Measurements from ENCODE around the gene SLC8A2. TPM values are rescaled to one million over a fixed set of nuclear protein-coding genes. Genes with fewer than 3 reads are reported as not detected.

Gene SLC8A2
- total and polyA plus RNA-seq, 2 of the 8 experiments (the other 6 are each of a cell fraction or from before 2014, with no cell fraction given), result 7.3 to 12.4 TPM

- TF ChIP-seq POLR2A (IDR thresholded peaks at IDR 0.05; ENCODE audit: control extremely low read depth in 1 of 2, low read depth in 2 of 2, low read length in 2 of 2) (peak in 1 of 2 experiments; percentile 85; a peak in 2 of 3 replicates), MAFK (IDR thresholded peaks at IDR 0.05; ENCODE audit: low read depth, low read length) (no peak), NRF1 (IDR thresholded peaks at IDR 0.05; ENCODE audit: low read depth, low read length) (peak; percentile 56), RXRA (IDR thresholded peaks at IDR 0.05; ENCODE audit: insufficient read depth, low read depth, low read length) (no peak), SUZ12 (IDR thresholded peaks at IDR 0.05; ENCODE audit: low read length) (no peak), CBX5 (IDR thresholded peaks at IDR 0.05; ENCODE audit: low read depth, low read length) (no peak), RBBP5 (IDR thresholded peaks at IDR 0.05; ENCODE audit: borderline replicate concordance, low read depth, low read length) (no peak), EGR1 (IDR thresholded peaks at IDR 0.05; ENCODE audit: borderline replicate concordance, low read depth, low read length) (peak; percentile 66; the same call in 1 of the 2 replicates), CREB1 (IDR thresholded peaks at IDR 0.05) (peak; percentile 94), FOSL1 (IDR thresholded peaks at IDR 0.05; ENCODE audit: insufficient read depth, low read depth, low read length) (no peak), SIX5 (IDR thresholded peaks at IDR 0.05; ENCODE audit: low read depth, low read length) (no peak), TEAD4 (IDR thresholded peaks at IDR 0.05; ENCODE audit: low read depth, low read length) (peak; percentile 40; the same call in 1 of the 2 replicates), CHD1 (IDR thresholded peaks at IDR 0.05; ENCODE audit: low read depth, low read length) (no peak), EZH2 (IDR thresholded peaks at IDR 0.05; ENCODE audit: low read depth, low read length, severe bottlenecking) (no peak), RNF2 (IDR thresholded peaks at IDR 0.05; ENCODE audit: borderline replicate concordance, low read depth, low read length, missing control alignments, poor library complexity, severe bottlenecking) (no peak), GTF2F1 (IDR thresholded peaks at IDR 0.05; ENCODE audit: borderline replicate concordance, low read depth, low read length) (no peak), ZNF274 (IDR thresholded peaks at IDR 0.05; ENCODE audit: borderline replicate concordance, extremely low read depth, low read length) (no peak), YY1 (IDR thresholded peaks at IDR 0.05; ENCODE audit: low read depth, low read length) (no peak), KDM4A (IDR thresholded peaks at IDR 0.05; ENCODE audit: low read depth, low read length, severe bottlenecking) (peak; percentile 56)
- TF ChIP-seq, protein P1, sequence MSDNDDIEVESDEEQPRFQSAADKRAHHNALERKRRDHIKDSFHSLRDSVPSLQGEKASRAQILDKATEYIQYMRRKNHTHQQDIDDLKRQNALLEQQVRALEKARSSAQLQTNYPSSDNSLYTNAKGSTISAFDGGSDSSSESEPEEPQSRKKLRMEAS (IDR thresholded peaks at IDR 0.05), result peak; percentile 92
- TF ChIP-seq, protein P2, sequence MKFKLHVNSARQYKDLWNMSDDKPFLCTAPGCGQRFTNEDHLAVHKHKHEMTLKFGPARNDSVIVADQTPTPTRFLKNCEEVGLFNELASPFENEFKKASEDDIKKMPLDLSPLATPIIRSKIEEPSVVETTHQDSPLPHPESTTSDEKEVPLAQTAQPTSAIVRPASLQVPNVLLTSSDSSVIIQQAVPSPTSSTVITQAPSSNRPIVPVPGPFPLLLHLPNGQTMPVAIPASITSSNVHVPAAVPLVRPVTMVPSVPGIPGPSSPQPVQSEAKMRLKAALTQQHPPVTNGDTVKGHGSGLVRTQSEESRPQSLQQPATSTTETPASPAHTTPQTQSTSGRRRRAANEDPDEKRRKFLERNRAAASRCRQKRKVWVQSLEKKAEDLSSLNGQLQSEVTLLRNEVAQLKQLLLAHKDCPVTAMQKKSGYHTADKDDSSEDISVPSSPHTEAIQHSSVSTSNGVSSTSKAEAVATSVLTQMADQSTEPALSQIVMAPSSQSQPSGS (IDR thresholded peaks at IDR 0.05; ENCODE audit: low read length), result no peak
- TF ChIP-seq, protein P3, sequence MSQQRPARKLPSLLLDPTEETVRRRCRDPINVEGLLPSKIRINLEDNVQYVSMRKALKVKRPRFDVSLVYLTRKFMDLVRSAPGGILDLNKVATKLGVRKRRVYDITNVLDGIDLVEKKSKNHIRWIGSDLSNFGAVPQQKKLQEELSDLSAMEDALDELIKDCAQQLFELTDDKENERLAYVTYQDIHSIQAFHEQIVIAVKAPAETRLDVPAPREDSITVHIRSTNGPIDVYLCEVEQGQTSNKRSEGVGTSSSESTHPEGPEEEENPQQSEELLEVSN (IDR thresholded peaks at IDR 0.05), result peak; percentile 76
Observed at GRCh38 chr19:47514869-47515588, 43.3 kb upstream of the SLC8A2 start, which contains the start of gene NAPA (continued).
